ENCODE measurements around the gene SPINK8.
"Not testable (repeated sequence)": the region's sequence is repeated elsewhere in the genome, so short reads cannot be mapped to it uniquely, and the experiment has no call there.

Gene SPINK8

GRCh38 chr3:48274452-48274851 lies 59.0 kb downstream of the SPINK8 start:
- H3K9me3 ChIP-seq (ENCODE audit: control insufficient read depth, low read length), result no peaks in the 10 kb centered on the region
- H3K9ac ChIP-seq, result no peak overlapping the region
- H3K27ac ChIP-seq, result no peak overlapping the region
- TF ChIP-seq CTCF (IDR thresholded peaks at IDR 0.05), result no peak
- H3K36me3 ChIP-seq (ENCODE audit: control insufficient read depth, insufficient read depth, low read length), result no peaks in the 10 kb centered on the region
- no peaks in the 10 kb centered on the region for H3K79me2 ChIP-seq
- no peaks in the 10 kb centered on the region for H3K27me3 ChIP-seq (ENCODE audit: control insufficient read depth, insufficient read depth, low read length)
- H2AFZ ChIP-seq, result no peak overlapping the region
- no peak overlapping the region for H3K4me3 ChIP-seq (ENCODE audit: low read depth, low read length)
- H3K4me1 ChIP-seq, result no peaks in the 10 kb centered on the region
- H3K4me2 ChIP-seq (ENCODE audit: low read length), result no peak overlapping the region

GRCh38 chr3:48273594-48274211 lies 59.8 kb downstream of the SPINK8 start:
- H3K79me2 ChIP-seq, result no peaks in the 10 kb centered on the region
- H3K27me3 ChIP-seq (ENCODE audit: control insufficient read depth, insufficient read depth, low read length), result no peaks in the 10 kb centered on the region
- H3K4me2 ChIP-seq (ENCODE audit: low read length), result no peak overlapping the region
- H3K4me3 ChIP-seq (ENCODE audit: low read depth, low read length), result no peak overlapping the region
- peak; percentile 76 for TF ChIP-seq CTCF (IDR thresholded peaks at IDR 0.05)
- no peak overlapping the region for H2AFZ ChIP-seq
- no peak overlapping the region for H3K9ac ChIP-seq
- H3K9me3 ChIP-seq (ENCODE audit: control insufficient read depth, low read length), result no peaks in the 10 kb centered on the region
- H3K4me1 ChIP-seq, result no peaks in the 10 kb centered on the region
- no peaks in the 10 kb centered on the region for H3K36me3 ChIP-seq (ENCODE audit: control insufficient read depth, insufficient read depth, low read length)
- no peak overlapping the region for H3K27ac ChIP-seq

GRCh38 chr3:48271763-48272498 lies 61.5 kb downstream of the SPINK8 start:
- no peak overlapping the region for H3K27ac ChIP-seq
- H3K4me2 ChIP-seq (ENCODE audit: low read length), result no peak overlapping the region
- no peak overlapping the region for H3K9ac ChIP-seq
- no peaks in the 10 kb centered on the region for H3K4me1 ChIP-seq
- no peak overlapping the region for H2AFZ ChIP-seq
- no peaks in the 10 kb centered on the region for H3K9me3 ChIP-seq (ENCODE audit: control insufficient read depth, low read length)
- H3K36me3 ChIP-seq (ENCODE audit: control insufficient read depth, insufficient read depth, low read length), result no peaks in the 10 kb centered on the region
- no peaks in the 10 kb centered on the region for H3K79me2 ChIP-seq
- H3K4me3 ChIP-seq (ENCODE audit: low read depth, low read length), result no peak overlapping the region
- H3K27me3 ChIP-seq (ENCODE audit: control insufficient read depth, insufficient read depth, low read length), result no peaks in the 10 kb centered on the region
- TF ChIP-seq CTCF (IDR thresholded peaks at IDR 0.05), result no peak

GRCh38 chr3:48271223-48271622 lies 62.2 kb downstream of the SPINK8 start:
- not testable (repeated sequence) for H2AFZ ChIP-seq; H3K4me3 ChIP-seq (ENCODE audit: low read depth, low read length); H3K4me1 ChIP-seq; H3K79me2 ChIP-seq; H3K36me3 ChIP-seq (ENCODE audit: control insufficient read depth, insufficient read depth, low read length); H3K9ac ChIP-seq; H3K27ac ChIP-seq; H3K4me2 ChIP-seq (ENCODE audit: low read length); H3K9me3 ChIP-seq (ENCODE audit: control insufficient read depth, low read length); H3K27me3 ChIP-seq (ENCODE audit: control insufficient read depth, insufficient read depth, low read length)

GRCh38 chr3:48270306-48270705 lies 63.2 kb downstream of the SPINK8 start:
- Histone ChIP-seq H3K9ac (no peak overlapping the region), H3K4me2 (ENCODE audit: low read length) (no peak overlapping the region), H3K27ac (no peak overlapping the region), H2AFZ (no peak overlapping the region), H3K27me3 (ENCODE audit: control insufficient read depth, insufficient read depth, low read length) (no peaks in the 10 kb centered on the region), H3K4me3 (ENCODE audit: low read depth, low read length) (no peak overlapping the region), H3K36me3 (ENCODE audit: control insufficient read depth, insufficient read depth, low read length) (no peaks in the 10 kb centered on the region), H3K79me2 (no peaks in the 10 kb centered on the region), H3K9me3 (ENCODE audit: control insufficient read depth, low read length) (no peaks in the 10 kb centered on the region), H3K4me1 (no peaks in the 10 kb centered on the region)
- TF ChIP-seq CTCF (IDR thresholded peaks at IDR 0.05), result no peak
